Forelimb muscle (tissue), 1 donor: ENCODE results near the gene MAPK8IP1. TPM values are rescaled to one million over a fixed set of nuclear protein-coding genes. Genes with fewer than 3 reads are reported as not detected.

Experiments used
- DNase-seq: peaks from one replicate; pipeline ENCODE4 v3.0.0-alpha.2; 2013; ENCODE audit warnings: low read depth
- polyA plus RNA-seq: library from polyadenylated mRNA; unstranded; fragments of 120-200 nt; gene quantifications from one replicate; pipeline ENCODE4 v1.2.1, GENCODE V29; 2013; ENCODE audit not compliant: insufficient read length

Gene MAPK8IP1
- polyA plus RNA-seq, 1 donor = 41.3 TPM

DNA sequence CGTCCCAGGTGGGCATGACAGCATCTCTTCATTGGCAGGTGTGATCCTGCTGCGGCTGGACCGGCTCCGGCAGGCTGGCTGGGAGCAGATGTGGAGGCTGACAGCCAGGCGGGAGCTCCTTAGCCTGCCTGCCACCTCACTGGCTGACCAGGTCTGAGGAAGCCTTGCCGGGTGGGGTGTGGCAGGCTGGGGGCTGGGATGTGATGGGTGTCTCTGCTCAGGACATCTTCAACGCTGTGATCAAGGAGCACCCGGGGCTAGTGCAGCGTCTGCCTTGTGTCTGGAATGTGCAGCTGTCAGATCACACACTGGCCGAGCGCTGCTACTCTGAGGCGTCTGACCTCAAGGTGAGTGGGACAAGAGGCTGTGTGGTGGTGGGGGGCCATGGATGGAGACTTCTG lies 40.5 kb downstream of the MAPK8IP1 start:
- no peak for DNase-seq

- DNase-seq = no peak
Observed at GRCh38 chr11:45926536-45927331, 41.3 kb downstream of the MAPK8IP1 start.

GRCh38 chr11:45927332-45927683 lies 41.9 kb downstream of the MAPK8IP1 start:
- DNase-seq = no peak

DNA sequence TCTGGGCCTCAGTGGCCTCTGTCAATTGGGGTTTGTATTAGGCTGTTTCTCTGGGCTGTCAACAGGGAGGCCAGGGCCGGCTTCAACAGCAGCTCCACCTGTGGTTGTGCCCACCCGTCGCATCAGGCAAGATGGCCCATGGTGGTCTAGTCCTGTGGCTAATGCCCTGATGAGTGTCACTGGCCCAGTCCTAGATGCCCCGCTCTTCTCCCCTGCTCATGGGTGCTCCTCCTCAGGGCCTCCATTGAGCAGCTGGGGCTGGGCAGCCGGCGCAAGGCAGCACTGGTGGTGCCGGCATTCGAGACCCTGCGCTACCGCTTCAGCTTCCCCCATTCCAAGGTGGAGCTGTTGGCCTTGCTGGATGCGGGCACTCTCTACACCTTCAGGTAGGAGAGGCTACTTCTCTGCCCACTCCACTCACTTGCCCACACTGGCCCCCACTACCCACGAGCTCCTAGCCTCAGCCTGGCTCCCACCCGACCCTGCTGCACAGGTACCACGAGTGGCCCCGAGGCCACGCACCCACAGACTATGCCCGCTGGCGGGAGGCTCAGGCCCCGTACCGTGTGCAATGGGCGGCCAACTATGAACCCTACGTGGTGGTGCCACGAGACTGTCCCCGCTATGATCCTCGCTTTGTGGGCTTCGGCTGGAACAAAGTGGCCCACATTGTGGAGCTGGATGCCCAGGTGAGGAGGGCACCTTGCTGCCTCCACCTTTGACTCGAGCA lies 42.4 kb downstream of the MAPK8IP1 start:
- DNase-seq = no peak

GRCh38 chr11:45928535-45929215 lies 43.2 kb downstream of the MAPK8IP1 start:
- no peak for DNase-seq

DNA sequence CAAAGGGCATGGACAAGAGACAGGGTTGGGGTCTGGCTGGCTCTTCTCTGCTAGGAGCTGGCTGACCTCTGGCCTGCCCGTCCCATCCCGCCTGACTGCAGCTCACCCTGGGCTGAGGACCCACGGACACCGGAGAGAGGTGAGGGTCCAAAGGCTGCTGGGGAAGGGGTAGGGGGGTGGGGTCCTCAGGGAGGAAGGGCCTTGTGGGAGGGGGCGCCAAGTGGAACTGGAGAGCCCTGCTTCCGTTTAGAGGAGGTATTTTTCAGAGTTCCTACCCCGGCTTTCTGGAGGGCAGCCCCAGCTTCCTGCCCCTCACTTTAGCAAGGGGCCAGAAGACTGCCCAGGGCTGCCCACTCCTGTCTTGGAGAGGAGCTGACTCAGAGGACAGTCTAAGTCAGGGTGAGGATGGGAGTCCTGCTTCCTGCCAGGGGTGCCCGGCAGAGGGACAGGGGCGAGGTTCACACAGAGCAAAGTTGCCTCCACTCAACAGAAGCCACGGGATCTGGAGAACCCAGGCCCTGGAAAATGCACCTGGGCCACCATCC lies 44.1 kb downstream of the MAPK8IP1 start:
- no peak for DNase-seq

DNA sequence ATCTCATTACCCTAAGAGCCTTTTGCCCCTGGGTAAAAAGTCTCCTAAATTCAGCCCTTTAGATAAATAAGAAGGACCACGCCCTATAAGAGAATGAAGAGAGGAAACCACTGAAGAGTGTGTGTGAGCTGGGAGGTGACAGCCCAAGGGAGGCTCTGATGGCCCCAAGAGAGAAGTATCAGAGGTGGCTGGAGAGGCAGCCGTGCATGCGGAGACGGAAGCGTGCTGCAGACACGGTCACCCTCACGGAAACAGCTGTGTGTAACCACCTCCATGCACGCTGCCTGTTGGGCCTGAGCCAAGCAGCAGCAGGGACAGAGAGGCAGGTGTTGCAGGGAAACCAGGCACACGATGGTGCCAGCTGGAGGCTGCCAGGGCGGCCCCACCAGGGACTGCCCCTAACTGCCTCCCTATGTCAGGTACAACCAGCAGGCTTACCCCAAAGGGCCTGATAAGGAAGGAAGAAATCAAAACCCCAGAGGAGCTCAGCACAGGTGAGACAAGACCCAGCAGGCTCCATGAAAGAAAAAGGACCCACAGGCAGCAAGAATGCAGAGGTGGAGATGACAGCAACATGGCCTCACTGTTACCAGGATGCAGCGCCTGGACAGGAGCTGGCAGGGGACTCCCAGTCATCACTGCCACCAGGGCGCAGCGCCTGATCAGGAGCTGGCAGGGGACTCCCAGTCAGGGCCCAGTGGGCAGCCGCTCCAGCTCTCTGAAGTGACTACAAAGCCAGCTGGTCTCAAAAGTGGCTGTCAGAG lies 44.8 kb downstream of the MAPK8IP1 start:
- no peak for DNase-seq

- no peak for DNase-seq
Observed at GRCh38 chr11:45930951-45931570, 45.6 kb downstream of the MAPK8IP1 start.

- DNase-seq = no peak
Observed at GRCh38 chr11:45931739-45932138, 46.3 kb downstream of the MAPK8IP1 start.

- no peak for DNase-seq
Observed at GRCh38 chr11:45932217-45932616, 46.8 kb downstream of the MAPK8IP1 start.

DNA sequence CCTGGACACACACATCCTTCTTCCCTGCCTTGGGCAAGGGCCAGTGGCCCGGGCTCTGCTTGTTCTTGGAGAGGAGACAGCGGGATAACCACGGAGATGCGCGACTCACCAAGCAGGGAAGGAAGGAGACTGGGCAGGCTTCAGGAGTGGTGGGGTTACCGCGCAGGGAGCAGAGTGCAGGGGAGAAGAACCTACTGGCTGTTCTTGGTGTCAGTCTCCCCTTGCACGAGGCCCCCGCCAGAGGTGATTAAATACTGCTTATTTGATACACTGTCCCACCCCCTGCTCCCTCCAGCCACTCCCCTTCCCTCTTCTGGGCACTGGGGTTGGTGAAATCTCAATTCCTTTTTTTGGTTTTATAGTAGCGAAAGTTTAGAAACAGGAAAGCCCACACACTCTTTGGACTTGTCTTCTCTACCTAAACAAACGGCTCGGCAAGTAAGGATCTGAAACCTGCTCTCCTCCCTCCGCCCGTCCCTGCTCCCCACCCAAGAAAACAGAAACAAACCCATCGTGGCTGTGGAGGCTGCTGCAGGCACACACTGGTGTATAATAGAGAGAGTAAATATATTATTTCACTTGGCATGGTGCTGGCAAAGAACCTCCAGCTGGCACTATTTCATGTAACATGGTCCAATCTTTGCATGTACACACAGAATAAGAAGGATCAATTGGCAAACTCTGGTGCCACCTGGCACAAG lies 47.8 kb downstream of the MAPK8IP1 start:
- no peak for DNase-seq

GRCh38 chr11:45933846-45934579 lies 48.6 kb downstream of the MAPK8IP1 start:
- no peak for DNase-seq

GRCh38 chr11:45934580-45935318 lies 49.3 kb downstream of the MAPK8IP1 start:
- no peak for DNase-seq

DNA sequence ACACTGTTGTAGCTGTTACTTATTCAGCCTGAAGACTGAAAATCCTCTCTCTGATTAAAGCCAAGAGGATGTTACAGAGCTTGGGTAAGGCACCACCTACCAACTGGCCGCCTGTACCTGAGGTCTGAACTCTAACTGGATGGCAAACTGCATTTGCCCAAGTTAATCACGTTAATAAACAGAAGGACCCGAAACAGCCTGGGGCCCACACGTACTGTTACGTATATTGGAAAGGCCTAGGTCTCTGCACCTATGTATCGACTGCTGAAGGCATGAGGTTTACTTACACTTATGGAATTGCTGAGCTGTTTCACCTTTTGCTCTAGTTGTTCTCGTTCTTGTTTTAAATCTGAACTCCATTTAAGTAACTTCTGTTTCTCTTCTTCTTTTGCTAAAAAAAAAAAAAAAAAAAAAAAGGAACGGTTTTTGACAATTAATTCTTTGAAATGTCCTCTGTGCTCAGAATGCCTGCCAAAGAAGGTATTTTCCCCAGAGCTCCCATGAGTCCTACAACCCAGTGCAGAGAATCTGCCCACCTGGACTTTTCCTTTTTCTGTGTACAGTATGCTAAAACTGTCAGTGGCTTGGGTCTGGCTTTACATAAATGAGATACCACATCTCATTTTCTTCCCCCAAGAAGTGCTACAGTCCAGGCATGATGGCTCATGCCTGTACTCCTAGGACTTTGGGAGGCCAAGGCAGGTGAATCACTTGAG lies 50.1 kb downstream of the MAPK8IP1 start:
- no peak for DNase-seq

DNA sequence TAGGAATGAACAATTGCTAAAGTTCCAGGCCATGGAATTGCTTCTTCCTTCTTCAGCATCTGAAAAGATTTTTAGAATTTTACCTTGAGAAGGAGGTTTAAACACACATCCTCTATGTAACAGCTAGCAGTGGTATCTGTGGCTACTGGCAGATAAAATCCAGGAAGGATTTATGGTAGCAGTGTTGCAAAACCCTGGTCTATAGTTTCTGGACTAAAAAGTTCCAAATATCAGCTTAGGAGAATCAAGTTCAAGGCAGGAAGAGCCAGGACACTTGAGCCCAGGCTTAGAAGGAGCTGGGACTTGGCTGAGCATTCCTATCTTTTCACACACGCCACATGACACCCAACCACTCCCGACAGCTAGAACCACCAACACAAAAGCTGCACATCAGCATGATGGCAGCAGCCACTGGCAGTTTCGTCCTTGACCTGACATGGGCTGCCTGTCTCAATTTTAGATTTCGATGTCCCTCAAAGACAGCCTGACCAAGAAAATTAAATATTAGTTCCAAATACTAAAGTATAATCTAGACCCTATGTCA lies 51.1 kb downstream of the MAPK8IP1 start:
- DNase-seq = no peak

DNA sequence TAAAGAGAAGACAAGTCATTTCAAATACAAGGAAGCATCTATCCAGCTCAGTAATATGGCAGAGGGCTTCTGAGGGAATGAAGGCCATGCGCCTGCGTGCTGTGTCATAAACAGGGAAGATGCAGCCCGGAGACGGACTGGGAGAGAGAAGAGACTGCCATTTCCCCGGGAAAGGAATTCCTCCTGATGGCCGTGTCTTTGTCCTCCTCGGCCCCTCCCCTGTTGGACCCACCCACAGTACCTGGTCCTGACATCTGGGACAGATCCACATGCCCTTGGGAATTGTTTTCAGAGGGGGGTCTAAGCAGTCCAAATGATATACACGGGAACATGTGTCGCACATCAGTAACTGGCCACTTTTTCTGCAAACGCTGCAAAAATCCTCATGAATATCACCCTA lies 52.5 kb downstream of the MAPK8IP1 start:
- DNase-seq = no peak

- DNase-seq = no peak
Observed at GRCh38 chr11:45939836-45940235, 54.4 kb downstream of the MAPK8IP1 start.

- no peak for DNase-seq
Observed at GRCh38 chr11:45941285-45941684, 55.8 kb downstream of the MAPK8IP1 start.
